WTC11 (cell line): ENCODE measurements around the gene ADAM11. TPM values are rescaled to one million over a fixed set of nuclear protein-coding genes. Genes with fewer than 3 reads are reported as not detected.

Source experiments
- ATAC-seq: fragments of 200-7000 bp; cut with Tn5 transposase; 2 replicates; pipeline ENCODE4 v1.10.0; 2021; ENCODE audit warnings: mild to moderate bottlenecking, moderate library complexity
- CTCF ChIA-PET: fragments of 300-600 bp; sonication (Branson Sonifier 250); formaldehyde crosslinking; loops from one replicate; lab custom pipeline; 2021; ENCODE audit warnings: antibody characterized with exemption; lab: Charles Lee
- POLR2A ChIA-PET: fragments of 350-600 bp; sonication (Branson Sonifier 250); formaldehyde crosslinking; loops from one replicate; lab custom pipeline; 2021; ENCODE audit warnings: antibody characterized with exemption; lab: Charles Lee
- DNase-seq: peaks from one replicate; pipeline ENCODE4 v3.0.0; 2021; ENCODE audit warnings: low spot score
- H3K27ac Mint-ChIP-seq: 2 replicates; pipeline ENCODE4 v1.8.0; 2021; ENCODE audit warnings: mixed read lengths
- H3K27me3 Mint-ChIP-seq: 2 replicates; pipeline ENCODE4 v1.8.0; 2021; ENCODE audit warnings: low read depth, mild to moderate bottlenecking, moderate library complexity, mixed read lengths
- H3K36me3 Mint-ChIP-seq: 2 replicates; pipeline ENCODE4 v1.8.0; 2021; ENCODE audit warnings: mixed read lengths
- H3K4me1 Mint-ChIP-seq: 2 replicates; pipeline ENCODE4 v1.8.0; 2022; ENCODE audit warnings: mixed read lengths
- H3K4me3 Mint-ChIP-seq: 2 replicates; pipeline ENCODE4 v1.8.0; 2021; ENCODE audit warnings: mild to moderate bottlenecking, moderate library complexity, mixed read lengths
- H3K9me3 Mint-ChIP-seq: 2 replicates; pipeline ENCODE4 v1.8.0; 2021; ENCODE audit warnings: mixed read lengths
- ATF3 ChIP-seq: sonication (generic); formaldehyde crosslinking; conservative IDR thresholded peaks from 2 replicates; pipeline ENCODE4 v1.8.1; 2022; ENCODE audit warnings: mild to moderate bottlenecking, missing genetic modification reagents
- ELF4 ChIP-seq: sonication (generic); formaldehyde crosslinking; IDR thresholded peaks from 2 replicates; pipeline ENCODE4 v1.8.1; 2022; ENCODE audit warnings: low read depth, mild to moderate bottlenecking, moderate library complexity, missing genetic modification reagents
- FOXK1 ChIP-seq: sonication (generic); formaldehyde crosslinking; IDR thresholded peaks from 2 replicates; pipeline ENCODE4 v1.8.0; 2022; ENCODE audit warnings: mild to moderate bottlenecking, moderate library complexity, missing genetic modification reagents
- GRHL2 ChIP-seq: fragments of 250-450 bp; sonication (Bioruptor Pico); IDR thresholded peaks from 2 replicates; pipeline ENCODE4 v1.8.0; 2022; ENCODE audit warnings: mild to moderate bottlenecking, moderate library complexity; ENCODE audit not compliant: insufficient replicate concordance, severe bottlenecking
- GTF2I ChIP-seq: fragments of 250-450 bp; sonication (Bioruptor Pico); conservative IDR thresholded peaks from 2 replicates; pipeline ENCODE4 v1.4.0; 2021; ENCODE audit warnings: mild to moderate bottlenecking
- NFYB ChIP-seq: sonication (generic); formaldehyde crosslinking; conservative IDR thresholded peaks from 2 replicates; pipeline ENCODE4 v1.8.0; 2022; ENCODE audit warnings: low read depth, missing genetic modification reagents
- PREB ChIP-seq: sonication (generic); formaldehyde crosslinking; IDR thresholded peaks from 2 replicates; pipeline ENCODE4 v1.8.1; 2022; ENCODE audit warnings: mild to moderate bottlenecking, missing genetic modification reagents, moderate library complexity, borderline replicate concordance
- RELA ChIP-seq: sonication (generic); formaldehyde crosslinking; IDR thresholded peaks from 2 replicates; pipeline ENCODE4 v1.8.1; 2022; ENCODE audit warnings: missing genetic modification reagents, mild to moderate bottlenecking, borderline replicate concordance
- SP1 ChIP-seq: sonication (generic); formaldehyde crosslinking; conservative IDR thresholded peaks from 2 replicates; pipeline ENCODE4 v1.8.1; 2022; ENCODE audit warnings: missing genetic modification reagents
- TEAD4 ChIP-seq: sonication (generic); formaldehyde crosslinking; IDR thresholded peaks from 2 replicates; pipeline ENCODE4 v1.8.0; 2022; ENCODE audit warnings: mild to moderate bottlenecking, missing genetic modification reagents
- ZNF281 ChIP-seq: sonication (generic); formaldehyde crosslinking; IDR thresholded peaks from 2 replicates; pipeline ENCODE4 v1.8.0; 2023; ENCODE audit warnings: mild to moderate bottlenecking, missing genetic modification reagents
- total RNA-seq: library from RNA; stranded (reverse); gene quantifications from 3 replicates; pipeline ENCODE4 v1.2.3, GENCODE V29; 2021
- TF ChIP-seq, protein P1 (sequence below): sonication (generic); formaldehyde crosslinking; IDR thresholded peaks from 2 replicates; pipeline ENCODE4 v1.8.0; 2023; ENCODE audit warnings: missing genetic modification reagents, mild to moderate bottlenecking, borderline replicate concordance
- TF ChIP-seq, protein P2 (sequence below): fragments of 250-450 bp; sonication (Bioruptor Pico); IDR thresholded peaks from 2 replicates; pipeline ENCODE4 v1.9.0; 2021; ENCODE audit warnings: mild to moderate bottlenecking
- TF ChIP-seq, protein P3 (sequence below): sonication (generic); formaldehyde crosslinking; IDR thresholded peaks from 2 replicates; pipeline ENCODE4 v1.8.1; 2022; ENCODE audit warnings: low read depth, mild to moderate bottlenecking, moderate library complexity, missing genetic modification reagents, borderline replicate concordance

ADAM11 gene
- total RNA-seq, 1 experiment from 2014 or later, result 3.0 TPM

- TF ChIP-seq ZNF281 (no peak), NFYB (CRISPR knock-in tag) (no peak), RELA (no peak), ATF3 (no peak), SP1 (CRISPR knock-in tag) (no peak), ELF4 (CRISPR knock-in tag) (no peak), TEAD4 (CRISPR knock-in tag) (no peak)
- TF ChIP-seq, protein P1, sequence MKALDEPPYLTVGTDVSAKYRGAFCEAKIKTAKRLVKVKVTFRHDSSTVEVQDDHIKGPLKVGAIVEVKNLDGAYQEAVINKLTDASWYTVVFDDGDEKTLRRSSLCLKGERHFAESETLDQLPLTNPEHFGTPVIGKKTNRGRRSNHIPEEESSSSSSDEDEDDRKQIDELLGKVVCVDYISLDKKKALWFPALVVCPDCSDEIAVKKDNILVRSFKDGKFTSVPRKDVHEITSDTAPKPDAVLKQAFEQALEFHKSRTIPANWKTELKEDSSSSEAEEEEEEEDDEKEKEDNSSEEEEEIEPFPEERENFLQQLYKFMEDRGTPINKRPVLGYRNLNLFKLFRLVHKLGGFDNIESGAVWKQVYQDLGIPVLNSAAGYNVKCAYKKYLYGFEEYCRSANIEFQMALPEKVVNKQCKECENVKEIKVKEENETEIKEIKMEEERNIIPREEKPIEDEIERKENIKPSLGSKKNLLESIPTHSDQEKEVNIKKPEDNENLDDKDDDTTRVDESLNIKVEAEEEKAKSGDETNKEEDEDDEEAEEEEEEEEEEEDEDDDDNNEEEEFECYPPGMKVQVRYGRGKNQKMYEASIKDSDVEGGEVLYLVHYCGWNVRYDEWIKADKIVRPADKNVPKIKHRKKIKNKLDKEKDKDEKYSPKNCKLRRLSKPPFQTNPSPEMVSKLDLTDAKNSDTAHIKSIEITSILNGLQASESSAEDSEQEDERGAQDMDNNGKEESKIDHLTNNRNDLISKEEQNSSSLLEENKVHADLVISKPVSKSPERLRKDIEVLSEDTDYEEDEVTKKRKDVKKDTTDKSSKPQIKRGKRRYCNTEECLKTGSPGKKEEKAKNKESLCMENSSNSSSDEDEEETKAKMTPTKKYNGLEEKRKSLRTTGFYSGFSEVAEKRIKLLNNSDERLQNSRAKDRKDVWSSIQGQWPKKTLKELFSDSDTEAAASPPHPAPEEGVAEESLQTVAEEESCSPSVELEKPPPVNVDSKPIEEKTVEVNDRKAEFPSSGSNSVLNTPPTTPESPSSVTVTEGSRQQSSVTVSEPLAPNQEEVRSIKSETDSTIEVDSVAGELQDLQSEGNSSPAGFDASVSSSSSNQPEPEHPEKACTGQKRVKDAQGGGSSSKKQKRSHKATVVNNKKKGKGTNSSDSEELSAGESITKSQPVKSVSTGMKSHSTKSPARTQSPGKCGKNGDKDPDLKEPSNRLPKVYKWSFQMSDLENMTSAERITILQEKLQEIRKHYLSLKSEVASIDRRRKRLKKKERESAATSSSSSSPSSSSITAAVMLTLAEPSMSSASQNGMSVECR (CRISPR knock-in tag), result no peak
- TF ChIP-seq, protein P2, sequence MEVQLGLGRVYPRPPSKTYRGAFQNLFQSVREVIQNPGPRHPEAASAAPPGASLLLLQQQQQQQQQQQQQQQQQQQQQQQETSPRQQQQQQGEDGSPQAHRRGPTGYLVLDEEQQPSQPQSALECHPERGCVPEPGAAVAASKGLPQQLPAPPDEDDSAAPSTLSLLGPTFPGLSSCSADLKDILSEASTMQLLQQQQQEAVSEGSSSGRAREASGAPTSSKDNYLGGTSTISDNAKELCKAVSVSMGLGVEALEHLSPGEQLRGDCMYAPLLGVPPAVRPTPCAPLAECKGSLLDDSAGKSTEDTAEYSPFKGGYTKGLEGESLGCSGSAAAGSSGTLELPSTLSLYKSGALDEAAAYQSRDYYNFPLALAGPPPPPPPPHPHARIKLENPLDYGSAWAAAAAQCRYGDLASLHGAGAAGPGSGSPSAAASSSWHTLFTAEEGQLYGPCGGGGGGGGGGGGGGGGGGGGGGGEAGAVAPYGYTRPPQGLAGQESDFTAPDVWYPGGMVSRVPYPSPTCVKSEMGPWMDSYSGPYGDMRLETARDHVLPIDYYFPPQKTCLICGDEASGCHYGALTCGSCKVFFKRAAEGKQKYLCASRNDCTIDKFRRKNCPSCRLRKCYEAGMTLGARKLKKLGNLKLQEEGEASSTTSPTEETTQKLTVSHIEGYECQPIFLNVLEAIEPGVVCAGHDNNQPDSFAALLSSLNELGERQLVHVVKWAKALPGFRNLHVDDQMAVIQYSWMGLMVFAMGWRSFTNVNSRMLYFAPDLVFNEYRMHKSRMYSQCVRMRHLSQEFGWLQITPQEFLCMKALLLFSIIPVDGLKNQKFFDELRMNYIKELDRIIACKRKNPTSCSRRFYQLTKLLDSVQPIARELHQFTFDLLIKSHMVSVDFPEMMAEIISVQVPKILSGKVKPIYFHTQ (CRISPR knock-in tag), result no peak
- TF ChIP-seq, protein P3, sequence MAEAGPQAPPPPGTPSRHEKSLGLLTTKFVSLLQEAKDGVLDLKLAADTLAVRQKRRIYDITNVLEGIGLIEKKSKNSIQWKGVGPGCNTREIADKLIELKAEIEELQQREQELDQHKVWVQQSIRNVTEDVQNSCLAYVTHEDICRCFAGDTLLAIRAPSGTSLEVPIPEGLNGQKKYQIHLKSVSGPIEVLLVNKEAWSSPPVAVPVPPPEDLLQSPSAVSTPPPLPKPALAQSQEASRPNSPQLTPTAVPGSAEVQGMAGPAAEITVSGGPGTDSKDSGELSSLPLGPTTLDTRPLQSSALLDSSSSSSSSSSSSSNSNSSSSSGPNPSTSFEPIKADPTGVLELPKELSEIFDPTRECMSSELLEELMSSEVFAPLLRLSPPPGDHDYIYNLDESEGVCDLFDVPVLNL (CRISPR knock-in tag), result no peak
Observed at GRCh38 chr17:44770166-44770925, 11.6 kb downstream of the ADAM11 start (continued).

DNA sequence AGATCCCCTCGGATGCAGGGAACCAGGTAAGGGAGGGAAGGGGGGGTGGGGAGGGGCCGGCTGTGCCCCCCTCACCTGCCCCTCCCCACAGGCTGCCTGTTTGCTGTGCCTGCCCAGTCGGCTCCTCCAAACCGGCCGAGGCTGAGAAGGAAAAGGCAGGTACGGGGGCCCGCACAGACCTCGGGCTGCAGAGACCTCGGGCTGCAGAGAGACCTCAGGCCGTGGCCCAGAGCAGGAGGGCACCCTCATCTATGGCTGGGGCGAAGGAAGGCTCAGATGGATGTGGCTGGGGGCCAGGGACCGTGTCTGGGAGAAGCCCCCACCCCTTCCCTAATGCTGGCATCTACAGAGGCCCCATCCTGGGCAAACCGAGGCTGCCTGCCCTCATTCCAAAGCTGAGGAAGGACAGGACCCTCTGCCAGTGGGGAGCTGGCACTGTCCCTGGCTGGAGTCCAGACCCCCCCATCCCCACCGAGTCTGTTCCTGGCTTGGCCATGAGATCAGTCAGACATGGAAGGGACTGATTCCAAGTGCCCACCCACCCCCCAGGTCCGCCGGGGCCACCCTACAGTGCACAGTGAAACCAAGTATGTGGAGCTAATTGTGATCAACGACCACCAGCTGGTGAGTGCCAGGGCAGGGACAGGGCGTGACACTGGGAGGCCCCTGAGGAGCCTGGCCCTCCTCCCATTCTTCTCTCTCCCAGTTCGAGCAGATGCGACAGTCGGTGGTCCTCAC, 13.7 kb downstream of the ADAM11 start:
- H3K27ac Mint-ChIP-seq, result no peak overlapping the region
- H3K27me3 Mint-ChIP-seq, result peaks cover 16% of the 10 kb centered on the region
- CTCF ChIA-PET, result interaction anchor here (0.5 to 1.1 kb wide), 5 partner anchors 20 to 397 kb away, joined by 3 read pairs; no protein-coding TSS in a partner anchor
- H3K36me3 Mint-ChIP-seq, result no peaks in the 10 kb centered on the region
- no peak for DNase-seq
- POLR2A ChIA-PET, result no interaction called here
- TF ChIP-seq GRHL2 (CRISPR knock-in tag), result no peak
- no peak for TF ChIP-seq PREB (CRISPR knock-in tag)
- no peak for TF ChIP-seq GTF2I (CRISPR knock-in tag)
- no peak for TF ChIP-seq FOXK1 (CRISPR knock-in tag)
- peaks cover 10% of the 10 kb centered on the region for H3K4me1 Mint-ChIP-seq
- ATAC-seq, result no peak
- no peaks in the 10 kb centered on the region for H3K9me3 Mint-ChIP-seq
- H3K4me3 Mint-ChIP-seq, result no peak overlapping the region
